Esophagus squamous epithelium (tissue), 5 donors: ENCODE results near the gene MCU. TPM values are rescaled to one million over a fixed set of nuclear protein-coding genes. Genes with fewer than 3 reads are reported as not detected.
"Not testable (repeated sequence)": the region's sequence is repeated elsewhere in the genome, so short reads cannot be mapped to it uniquely, and the experiment has no call there.

Experiments used
- DNase-seq: peaks from one replicate; lab custom pipeline; 2025; lab: John Stamatoyannopoulos, UW
- H3K27ac ChIP-seq, 4 donors: fragments of 200-600 bp; sonication (generic); one replicate each; pipeline ENCODE4 v1.5.1; 2016 to 2019; ENCODE audit warnings: mild to moderate bottlenecking in 1 of 4
- H3K27me3 ChIP-seq, 4 donors: fragments of 200-600 bp; sonication (generic); 1 replicate in 3 of 4; 2 replicates in 1 of 4; pipeline versions ENCODE4 v1.5.1 to v1.6.0; 2017 to 2021; ENCODE audit warnings: antibody characterized with exemption in 1 of 4
- H3K36me3 ChIP-seq, 3 donors: fragments of 200-600 bp; sonication (generic); one replicate each; pipeline ENCODE4 v1.5.1; 2016 to 2019
- H3K4me1 ChIP-seq, 3 donors: fragments of 200-600 bp; sonication (generic); one replicate each; pipeline ENCODE4 v1.5.1; 2017 to 2019
- H3K4me3 ChIP-seq, 4 donors: fragments of 200-600 bp; sonication (generic); 1 replicate in 3 of 4; 2 replicates in 1 of 4; pipeline ENCODE4 v1.5.1; 2016 to 2019; ENCODE audit warnings: mild to moderate bottlenecking in 2 of 4, moderate library complexity in 1 of 4
- H3K9me3 ChIP-seq, 3 donors: fragments of 200-600 bp; sonication (generic); one replicate each; pipeline ENCODE4 v1.5.1; 2016 to 2019
- POLR2A ChIP-seq, 4 donors: fragments of 450-650 bp; IDR thresholded peaks; one replicate each; pipeline ENCODE4 v1.6.1; 2017; ENCODE audit warnings: antibody characterized with exemption in 4 of 4, mild to moderate bottlenecking in 4 of 4, moderate library complexity in 3 of 4
- WGBS, 2 donors: methylation state at CpG; one replicate each; pipeline ENCODE4 v1.1.5; 2018; 5-methylcytosine and 5-hydroxymethylcytosine counted together
- intact Hi-C: fragments of 100-400 bp; cut with DNase I; formaldehyde crosslinking; loops from one replicate; pipeline ENCODE4 v1.15.0; 2022
- total RNA-seq, 4 donors: library from RNA; depleted of rRNA; stranded (reverse); fragments of >200 nt; gene quantifications; one replicate each; pipeline ENCODE4 v1.1.0, GENCODE V29; 2016
- TF ChIP-seq, protein P1 (sequence below), 6 experiments: fragments of 450-650 bp in 4 of 6; fragments of 200-600 bp in 2 of 6; sonication (generic) in 2 of 6; IDR thresholded peaks; one replicate each; pipeline ENCODE4 v1.5.1; 2016 to 2019; ENCODE audit warnings: antibody characterized with exemption in 6 of 6, mild to moderate bottlenecking in 4 of 6, moderate library complexity in 4 of 6
- donor health status: DM: yes; HTN: yes; CAD: no.

The MCU gene
- total RNA-seq, 4 donors from 2014 or later = 19.9 to 30.0 (median 23.4) TPM

DNA sequence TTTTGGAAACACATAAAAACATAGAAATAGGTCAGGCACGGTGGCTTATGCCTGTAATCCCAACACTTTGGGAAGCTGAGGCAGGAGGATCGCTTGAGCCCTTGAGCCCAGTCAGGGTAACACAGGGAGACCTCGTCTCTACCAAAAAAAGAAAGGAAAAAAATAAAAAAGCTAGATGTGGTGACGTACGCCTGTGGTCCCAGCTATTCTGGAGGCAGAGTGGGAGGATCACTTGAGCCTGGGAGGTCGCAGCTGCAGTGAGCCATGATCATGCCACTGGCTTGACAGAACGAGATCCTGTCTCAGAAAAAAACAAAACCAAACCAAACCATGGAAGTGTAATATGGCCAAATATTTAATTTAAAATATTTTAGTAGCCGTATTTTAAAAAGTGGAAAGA is 55.6 kb downstream of the MCU start:
- WGBS, 2 donors = 92 to 95% methylated on average over 8 of the region's 8 CpGs
- Histone ChIP-seq H3K27ac (no peak overlapping the region), H3K36me3 (no peaks in the 10 kb centered on the region), H3K9me3 (no peaks in the 10 kb centered on the region), H3K4me3 (no peak overlapping the region), H3K27me3 (no peaks in the 10 kb centered on the region), H3K4me1 (peaks cover 0 to 24% (median 0%) of the 10 kb centered on the region in 3 donors)
- intact Hi-C loops = no loop called here
- no peak for DNase-seq
- TF ChIP-seq, protein P1, sequence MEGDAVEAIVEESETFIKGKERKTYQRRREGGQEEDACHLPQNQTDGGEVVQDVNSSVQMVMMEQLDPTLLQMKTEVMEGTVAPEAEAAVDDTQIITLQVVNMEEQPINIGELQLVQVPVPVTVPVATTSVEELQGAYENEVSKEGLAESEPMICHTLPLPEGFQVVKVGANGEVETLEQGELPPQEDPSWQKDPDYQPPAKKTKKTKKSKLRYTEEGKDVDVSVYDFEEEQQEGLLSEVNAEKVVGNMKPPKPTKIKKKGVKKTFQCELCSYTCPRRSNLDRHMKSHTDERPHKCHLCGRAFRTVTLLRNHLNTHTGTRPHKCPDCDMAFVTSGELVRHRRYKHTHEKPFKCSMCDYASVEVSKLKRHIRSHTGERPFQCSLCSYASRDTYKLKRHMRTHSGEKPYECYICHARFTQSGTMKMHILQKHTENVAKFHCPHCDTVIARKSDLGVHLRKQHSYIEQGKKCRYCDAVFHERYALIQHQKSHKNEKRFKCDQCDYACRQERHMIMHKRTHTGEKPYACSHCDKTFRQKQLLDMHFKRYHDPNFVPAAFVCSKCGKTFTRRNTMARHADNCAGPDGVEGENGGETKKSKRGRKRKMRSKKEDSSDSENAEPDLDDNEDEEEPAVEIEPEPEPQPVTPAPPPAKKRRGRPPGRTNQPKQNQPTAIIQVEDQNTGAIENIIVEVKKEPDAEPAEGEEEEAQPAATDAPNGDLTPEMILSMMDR (IDR thresholded peaks at IDR 0.05) = no peak
- TF ChIP-seq POLR2A (IDR thresholded peaks at IDR 0.05) = no peak

DNA sequence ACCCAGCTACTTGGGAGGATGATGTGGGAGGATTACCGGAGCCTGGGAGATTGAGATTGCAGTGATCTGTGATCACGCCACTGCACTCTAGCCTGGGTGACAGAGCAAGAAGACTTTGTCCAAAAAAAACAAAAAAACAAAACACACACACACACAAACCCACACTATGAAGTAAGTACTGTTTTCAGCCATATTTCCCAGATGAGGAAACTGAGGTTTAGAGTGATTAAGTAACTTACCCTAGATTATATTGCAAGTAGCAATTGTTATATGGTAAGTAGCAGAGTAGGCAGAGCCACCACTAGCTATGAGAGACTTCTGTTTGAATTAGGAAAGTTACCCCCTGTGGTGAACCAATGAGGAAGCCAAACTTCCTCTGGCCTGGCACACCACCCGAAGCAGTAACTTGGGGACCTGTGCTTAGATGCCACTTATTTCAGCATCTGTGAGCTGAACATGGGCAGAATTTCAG is 61.9 kb downstream of the MCU start:
- no peaks in the 10 kb centered on the region for H3K27me3 ChIP-seq
- TF ChIP-seq, protein P1 (IDR thresholded peaks at IDR 0.05) = no peak
- TF ChIP-seq POLR2A (IDR thresholded peaks at IDR 0.05) = no peak
- no peak overlapping the region for H3K4me3 ChIP-seq
- H3K9me3 ChIP-seq = no peaks in the 10 kb centered on the region
- WGBS, 2 donors = 71 to 85% methylated on average over 3 of the region's 3 CpGs
- no peak for DNase-seq
- peaks cover 0 to 14% (median 0%) of the 10 kb centered on the region in 3 donors for H3K4me1 ChIP-seq
- H3K36me3 ChIP-seq = no peaks in the 10 kb centered on the region
- intact Hi-C loops = no loop called here
- no peak overlapping the region for H3K27ac ChIP-seq

DNA sequence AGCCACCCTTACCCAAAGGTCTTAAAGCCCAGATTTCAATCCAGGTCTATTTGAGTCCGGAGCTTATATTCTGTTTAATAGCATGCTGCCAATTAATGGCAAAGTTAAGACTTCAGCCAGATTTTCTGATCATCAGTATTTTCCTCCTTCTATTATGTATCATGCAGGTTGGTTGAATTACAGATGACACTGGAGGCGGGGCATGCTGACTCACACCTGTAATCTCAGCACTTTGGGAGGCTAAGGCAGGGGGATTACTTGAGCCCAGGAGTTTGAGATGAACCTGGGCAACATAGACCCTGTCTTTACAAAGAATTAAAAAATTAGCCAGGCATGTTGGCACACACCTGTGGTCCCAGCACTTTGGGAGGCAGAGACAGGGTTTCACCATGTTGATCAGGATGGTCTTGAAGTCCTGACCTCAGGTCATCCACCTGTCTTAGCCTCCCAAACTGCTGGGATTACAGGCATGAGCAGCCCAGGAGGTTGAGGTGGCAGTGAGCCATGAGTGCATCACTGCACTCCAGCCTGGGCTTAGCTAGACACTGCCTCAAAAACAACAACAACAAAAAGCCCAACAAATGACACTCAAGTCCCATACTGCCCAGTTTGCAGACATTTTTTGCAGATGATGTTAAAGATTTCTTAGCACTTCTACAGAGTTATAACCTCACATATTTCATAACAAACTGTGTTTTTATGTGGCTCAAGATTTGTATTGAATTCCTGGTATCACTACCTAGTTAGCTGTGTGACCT is 62.5 kb downstream of the MCU start:
- peaks cover 0 to 14% (median 0%) of the 10 kb centered on the region in 3 donors for H3K4me1 ChIP-seq
- WGBS, 2 donors = 73 to 96% methylated on average over 2 of the region's 2 CpGs

DNA sequence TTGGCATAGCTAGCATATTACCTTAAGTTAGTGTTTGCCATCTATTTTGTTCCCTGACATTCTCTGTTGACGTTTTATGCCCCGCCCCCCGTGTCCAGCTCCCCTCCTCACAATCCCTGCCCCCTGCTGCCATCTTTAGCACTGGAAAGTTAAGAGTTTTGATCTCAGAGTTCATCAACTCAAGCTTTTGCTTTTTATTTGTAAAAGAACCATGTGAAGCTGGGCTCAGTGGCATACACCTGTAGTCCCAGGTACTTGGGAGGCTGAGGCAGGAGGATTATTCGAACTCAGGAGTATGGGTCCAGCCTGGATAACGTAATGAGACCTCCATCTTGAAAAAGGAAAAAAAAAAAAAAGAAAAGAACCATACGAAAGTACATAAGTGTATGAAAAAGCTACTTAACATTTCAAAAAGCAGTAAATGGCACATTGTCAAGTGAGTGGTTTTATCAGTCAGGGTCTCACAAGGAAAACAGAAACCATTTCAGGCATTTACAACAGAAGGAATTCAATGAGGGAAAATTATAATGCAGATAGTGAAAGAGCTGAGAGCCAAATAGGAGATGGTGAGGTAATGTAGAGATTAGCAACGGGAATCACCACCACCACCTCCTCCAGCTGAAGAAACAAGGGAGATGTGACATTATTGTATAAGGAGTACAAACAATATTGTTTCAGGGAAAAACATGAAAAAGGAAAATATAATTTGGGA is 64.9 kb downstream of the MCU start:
- intact Hi-C loops = no loop called here
- no peaks in the 10 kb centered on the region for H3K36me3 ChIP-seq
- no peak overlapping the region for H3K27ac ChIP-seq
- H3K4me1 ChIP-seq = peaks cover 0 to 14% (median 0%) of the 10 kb centered on the region in 3 donors
- H3K4me3 ChIP-seq = no peak overlapping the region
- no peak for DNase-seq
- H3K27me3 ChIP-seq = no peaks in the 10 kb centered on the region
- H3K9me3 ChIP-seq = no peaks in the 10 kb centered on the region
- TF ChIP-seq POLR2A (IDR thresholded peaks at IDR 0.05) = no peak
- TF ChIP-seq, protein P1 (IDR thresholded peaks at IDR 0.05) = no peak
- 77 to 83% methylated on average over 5 to 7 of the region's 7 CpGs for WGBS, 2 donors

More for the DNA sequence above, 62.5 kb downstream of the MCU start:
- Histone ChIP-seq H3K27ac (no peak overlapping the region), H3K36me3 (no peaks in the 10 kb centered on the region), H3K27me3 (no peaks in the 10 kb centered on the region), H3K9me3 (no peaks in the 10 kb centered on the region), H3K4me3 (no peak overlapping the region)
- no peak for DNase-seq
- TF ChIP-seq POLR2A (IDR thresholded peaks at IDR 0.05) = no peak
- intact Hi-C loops = no loop called here

DNA sequence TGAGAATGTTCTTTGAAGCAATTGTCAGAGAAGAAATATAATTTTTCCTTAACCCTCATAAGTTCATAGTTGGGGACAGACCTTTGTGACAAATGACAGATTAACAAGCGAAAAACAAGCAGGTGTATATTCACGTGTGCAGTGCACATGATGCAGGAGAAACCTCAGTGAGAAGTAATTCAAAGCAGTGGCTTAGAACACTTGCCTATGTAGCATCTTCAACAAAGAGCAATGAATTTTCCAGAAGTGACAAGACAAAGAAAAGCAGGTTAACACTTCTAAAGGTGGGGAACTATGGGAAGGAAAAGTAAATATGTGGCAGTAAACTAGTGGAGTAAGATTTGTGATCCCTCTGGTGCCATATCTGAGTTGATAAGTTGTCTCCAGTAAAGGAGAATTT is 65.8 kb downstream of the MCU start:
- H3K9me3 ChIP-seq = no peaks in the 10 kb centered on the region
- H3K27ac ChIP-seq = no peak overlapping the region
- peaks cover 0 to 14% (median 0%) of the 10 kb centered on the region in 3 donors for H3K4me1 ChIP-seq
- TF ChIP-seq, protein P1 (IDR thresholded peaks at IDR 0.05) = no peak
- TF ChIP-seq POLR2A (IDR thresholded peaks at IDR 0.05) = no peak
- 82 to 90% methylated on average over 2 of the region's 2 CpGs for WGBS, 2 donors
- DNase-seq = no peak
- H3K36me3 ChIP-seq = no peaks in the 10 kb centered on the region
- no peak overlapping the region for H3K4me3 ChIP-seq
- intact Hi-C loops = no loop called here
- no peaks in the 10 kb centered on the region for H3K27me3 ChIP-seq

DNA sequence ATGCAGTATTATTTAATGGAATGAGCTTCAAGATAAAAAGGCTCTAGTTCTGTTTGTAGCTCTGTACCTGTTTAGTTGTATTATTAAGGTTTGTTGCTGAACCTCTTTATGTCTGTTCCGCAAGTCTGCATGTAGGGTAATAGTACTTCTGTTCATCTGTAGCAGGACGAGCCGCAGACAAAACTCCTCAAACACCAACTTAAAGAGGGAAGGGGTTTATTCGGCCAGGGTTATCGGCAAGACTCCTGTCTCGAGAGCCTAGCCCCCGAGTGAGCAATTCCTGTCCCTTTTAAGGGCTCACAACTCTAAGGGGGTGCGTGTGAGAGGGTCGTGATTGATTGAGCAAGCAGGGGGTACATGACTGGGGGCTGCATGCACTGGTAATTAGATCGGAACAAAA is 67.0 kb downstream of the MCU start:
- H3K9me3 ChIP-seq, DNase-seq, H3K4me1 ChIP-seq, H3K27me3 ChIP-seq, H3K36me3 ChIP-seq, H3K27ac ChIP-seq, intact Hi-C loops, H3K4me3 ChIP-seq: not testable (repeated sequence)
- 92 to 96% methylated on average over 10 of the region's 10 CpGs for WGBS, 2 donors
